Lung microvascular endothelial cell (primary cell): ENCODE results near the gene TRIM56. TPM values are rescaled to one million over a fixed set of nuclear protein-coding genes. Genes with fewer than 3 reads are reported as not detected.

Experiments used
- DNase-seq, 2 donors: peaks; one replicate each; pipeline versions ENCODE4 v3.0.0 to v3.0.0-alpha.2; 2010; ENCODE audit warnings: low read depth in 2 of 2
- total RNA-seq: library from RNA; depleted of rRNA; stranded (reverse); fragments of >200 nt; gene quantifications from 2 replicates; pipeline ENCODE4 v1.2.1, GENCODE V29; 2014

Gene TRIM56
- total RNA-seq, 1 donor from 2014 or later: 18.3 TPM

- DNase-seq: peak in 1 of 2 donors; percentile 56
Measured at GRCh38 chr7:101132626-101133600, 47.6 kb downstream of the TRIM56 start.

- peak in 1 of 2 donors; percentile 58 for DNase-seq
Measured at GRCh38 chr7:101133621-101134398, 48.5 kb downstream of the TRIM56 start.

- peak in 1 of 2 donors; percentile 54 for DNase-seq
Measured at GRCh38 chr7:101134399-101134980, 49.2 kb downstream of the TRIM56 start.

- DNase-seq: peak; percentile 32 to 84
Measured at GRCh38 chr7:101137651-101138212, 52.5 kb downstream of the TRIM56 start.

- DNase-seq: peak; percentile 99
Measured at GRCh38 chr7:101138213-101138870, 53.1 kb downstream of the TRIM56 start.

GRCh38 chr7:101140339-101140699, 55.0 kb downstream of the TRIM56 start:
- DNase-seq: peak in 1 of 2 donors; percentile 57

- no peak for DNase-seq
Measured at GRCh38 chr7:101140746-101141382, 55.6 kb downstream of the TRIM56 start.

Other genes starting within 250 kb of the TRIM56 start
- gene SLC12A9, start 232.8 kb upstream of the TRIM56 start, total RNA-seq: 34.0 and 39.3 TPM in 2 replicates
- gene TRIP6, start 218.1 kb upstream of the TRIM56 start, total RNA-seq: 36.4 and 41.3 TPM in 2 replicates
- 29.9 and 34.9 TPM in 2 replicates for gene SRRT, start 210.4 kb upstream of the TRIM56 start, total RNA-seq
- 1.5 and 2.2 TPM in 2 replicates for gene UFSP1, start 195.8 kb upstream of the TRIM56 start, total RNA-seq
- 1.7 and 3.4 TPM in 2 replicates for gene ACHE, start 189.6 kb upstream of the TRIM56 start, total RNA-seq
- not detected in 2 replicates for gene MUC3A, start 135.9 kb upstream of the TRIM56 start, total RNA-seq
- not detected in 2 replicates for gene MUC12, start 115.9 kb upstream of the TRIM56 start, total RNA-seq
- not detected in 2 replicates for gene MUC17, start 65.4 kb upstream of the TRIM56 start, total RNA-seq
- 68.3 and 170 TPM in 2 replicates for gene SERPINE1, start 41.6 kb downstream of the TRIM56 start, total RNA-seq
- gene AP1S1, start 69.0 kb downstream of the TRIM56 start, total RNA-seq: 110 and 155 TPM in 2 replicates
- not detected in 2 replicates for gene VGF, start 80.1 kb downstream of the TRIM56 start, total RNA-seq
- gene NAT16, start 94.8 kb downstream of the TRIM56 start, total RNA-seq: not detected in 2 replicates
- gene MOGAT3, start 115.6 kb downstream of the TRIM56 start, total RNA-seq: not detected in 2 replicates
- 34.4 and 38.3 TPM in 2 replicates for gene PLOD3, start 132.1 kb downstream of the TRIM56 start, total RNA-seq
- gene ZNHIT1, start 132.7 kb downstream of the TRIM56 start, total RNA-seq: 74.6 and 82.6 TPM in 2 replicates
- gene CLDN15, start 152.3 kb downstream of the TRIM56 start, total RNA-seq: 1.3 and 3.2 TPM in 2 replicates
- 151 and 158 TPM in 2 replicates for gene FIS1, start 159.6 kb downstream of the TRIM56 start, total RNA-seq
- 9.5 and 10.0 TPM in 2 replicates for gene IFT22, start 236.3 kb downstream of the TRIM56 start, total RNA-seq